Stimulated activated CD8-positive, alpha-beta memory T cell treated with anti-CD3 and anti-CD28 coated beads, Interleukin-2, amount 100 ng/mL, for 1 hour (primary cell): Measurements from ENCODE around the gene COMMD7.
A peak's percentile ranks its signal among the peaks of the same experiment; 100 is the strongest.

Source experiments
- DNase-seq, 2 donors: peaks; one replicate each; pipeline ENCODE4 v3.0.0-alpha.2; 2020; ENCODE audit warnings: low read depth in 2 of 2

Gene COMMD7

GRCh38 chr20:32675223-32675975, 67.9 kb downstream of the COMMD7 start:
- no peak for DNase-seq

- peak; percentile 42 to 43 for DNase-seq
Measured at GRCh38 chr20:32674362-32674789, 68.9 kb downstream of the COMMD7 start.

GRCh38 chr20:32672982-32673851, 70.0 kb downstream of the COMMD7 start:
- DNase-seq, result no peak

- DNase-seq, result no peak
Measured at GRCh38 chr20:32672394-32672981, 70.8 kb downstream of the COMMD7 start.

- DNase-seq, result no peak
Measured at GRCh38 chr20:32670773-32671455, 72.4 kb downstream of the COMMD7 start.

- no peak for DNase-seq
Measured at GRCh38 chr20:32667027-32667426, 76.2 kb downstream of the COMMD7 start.

GRCh38 chr20:32664678-32665159, 78.5 kb downstream of the COMMD7 start:
- DNase-seq, result no peak

GRCh38 chr20:32664012-32664677, 79.1 kb downstream of the COMMD7 start:
- DNase-seq, result no peak

GRCh38 chr20:32663335-32664011, 79.8 kb downstream of the COMMD7 start:
- no peak for DNase-seq

GRCh38 chr20:32661820-32662528, 81.3 kb downstream of the COMMD7 start:
- DNase-seq, result no peak

GRCh38 chr20:32660661-32661060, 82.6 kb downstream of the COMMD7 start:
- DNase-seq, result no peak

- no peak for DNase-seq
Measured at GRCh38 chr20:32656827-32657226, 86.4 kb downstream of the COMMD7 start.

GRCh38 chr20:32655903-32656512, 87.3 kb downstream of the COMMD7 start:
- DNase-seq, result no peak

GRCh38 chr20:32652739-32653526, 90.3 kb downstream of the COMMD7 start:
- DNase-seq, result peak; percentile 79 to 82
